ENCODE data around the gene GNAI3.

Gene GNAI3

DNA sequence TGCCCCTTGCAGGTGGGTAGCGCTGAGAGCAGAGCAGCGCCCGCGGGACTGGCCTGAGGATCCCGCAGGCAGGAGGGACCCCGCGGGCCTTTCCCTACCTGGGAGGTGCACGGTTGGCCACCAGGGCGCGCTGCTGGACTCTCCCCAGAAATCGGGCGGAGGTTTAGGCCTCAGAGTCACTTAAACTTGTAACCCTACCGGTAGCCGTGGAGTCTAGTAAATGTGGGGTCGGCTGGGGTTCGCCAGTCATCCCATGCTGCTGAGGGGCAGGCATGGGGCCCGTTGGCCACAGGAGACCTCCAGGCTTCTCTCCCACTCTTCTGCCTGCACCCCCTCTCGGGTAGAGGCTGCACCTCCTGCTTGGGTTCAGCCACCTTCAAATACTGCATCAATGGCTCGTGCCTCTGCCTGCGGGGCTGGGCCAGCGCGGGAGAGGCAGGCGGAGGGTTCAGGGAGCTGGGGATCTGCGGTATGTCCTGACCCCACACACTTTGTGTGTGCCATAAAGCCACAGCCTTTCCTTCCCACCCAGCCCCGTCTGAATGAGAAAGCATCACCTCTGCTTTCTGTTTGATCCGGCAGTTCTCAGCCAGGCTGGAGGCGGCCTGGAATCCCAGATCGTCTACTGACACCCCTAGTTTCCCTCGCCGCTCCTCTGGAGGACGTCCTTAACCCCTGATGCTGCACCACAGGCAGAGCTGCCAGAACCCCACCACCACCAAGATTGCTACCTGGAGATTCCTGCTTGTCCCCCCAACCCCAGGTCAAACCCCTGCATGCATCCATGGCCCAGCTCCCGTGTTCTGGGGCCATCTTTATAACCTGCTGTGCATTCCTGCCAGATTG is 95.2 kb downstream of the GNAI3 start (continued):
- TF ChIP-seq ZNF18 (tag by site-specific recombination; IDR thresholded peaks at IDR 0.05) (no peak), KLF9 (tag by site-specific recombination; IDR thresholded peaks at IDR 0.05; ENCODE audit: low read depth) (no peak), SP2 (tag by site-specific recombination; IDR thresholded peaks at IDR 0.05) (no peak), ZNF473 (tag by site-specific recombination; IDR thresholded peaks at IDR 0.05) (no peak), MYNN (tag by site-specific recombination; IDR thresholded peaks at IDR 0.05; ENCODE audit: borderline replicate concordance) (no peak), ZIC2 (tag by site-specific recombination; IDR thresholded peaks at IDR 0.05) (peak; percentile 63), TSHZ1 (tag by site-specific recombination; IDR thresholded peaks at IDR 0.05; ENCODE audit: borderline replicate concordance) (no peak), BCL11B (tag by site-specific recombination; IDR thresholded peaks at IDR 0.05; ENCODE audit: low read depth) (0 out of 2 replicates have a peak, but pooled peaks have one; percentile 35), ZXDB (tag by site-specific recombination; IDR thresholded peaks at IDR 0.05) (no peak), ZBTB10 (tag by site-specific recombination; IDR thresholded peaks at IDR 0.05) (peak; percentile 63; the same call in 1 of the 2 replicates), ZNF23 (tag by site-specific recombination; IDR thresholded peaks at IDR 0.05; ENCODE audit: borderline replicate concordance) (no peak), ZNF654 (tag by site-specific recombination; IDR thresholded peaks at IDR 0.05; ENCODE audit: low read depth) (peak; percentile 57), HOXA7 (CRISPR knock-in tag; IDR thresholded peaks at IDR 0.05; ENCODE audit: borderline replicate concordance) (no peak), ZNF600 (tag by site-specific recombination; IDR thresholded peaks at IDR 0.05) (no peak), ZFP69B (tag by site-specific recombination; IDR thresholded peaks at IDR 0.05) (no peak), ZNF280D (tag by site-specific recombination; IDR thresholded peaks at IDR 0.05) (no peak), ZNF639 (tag by site-specific recombination; IDR thresholded peaks at IDR 0.05) (no peak)
- TF ChIP-seq, protein P1, sequence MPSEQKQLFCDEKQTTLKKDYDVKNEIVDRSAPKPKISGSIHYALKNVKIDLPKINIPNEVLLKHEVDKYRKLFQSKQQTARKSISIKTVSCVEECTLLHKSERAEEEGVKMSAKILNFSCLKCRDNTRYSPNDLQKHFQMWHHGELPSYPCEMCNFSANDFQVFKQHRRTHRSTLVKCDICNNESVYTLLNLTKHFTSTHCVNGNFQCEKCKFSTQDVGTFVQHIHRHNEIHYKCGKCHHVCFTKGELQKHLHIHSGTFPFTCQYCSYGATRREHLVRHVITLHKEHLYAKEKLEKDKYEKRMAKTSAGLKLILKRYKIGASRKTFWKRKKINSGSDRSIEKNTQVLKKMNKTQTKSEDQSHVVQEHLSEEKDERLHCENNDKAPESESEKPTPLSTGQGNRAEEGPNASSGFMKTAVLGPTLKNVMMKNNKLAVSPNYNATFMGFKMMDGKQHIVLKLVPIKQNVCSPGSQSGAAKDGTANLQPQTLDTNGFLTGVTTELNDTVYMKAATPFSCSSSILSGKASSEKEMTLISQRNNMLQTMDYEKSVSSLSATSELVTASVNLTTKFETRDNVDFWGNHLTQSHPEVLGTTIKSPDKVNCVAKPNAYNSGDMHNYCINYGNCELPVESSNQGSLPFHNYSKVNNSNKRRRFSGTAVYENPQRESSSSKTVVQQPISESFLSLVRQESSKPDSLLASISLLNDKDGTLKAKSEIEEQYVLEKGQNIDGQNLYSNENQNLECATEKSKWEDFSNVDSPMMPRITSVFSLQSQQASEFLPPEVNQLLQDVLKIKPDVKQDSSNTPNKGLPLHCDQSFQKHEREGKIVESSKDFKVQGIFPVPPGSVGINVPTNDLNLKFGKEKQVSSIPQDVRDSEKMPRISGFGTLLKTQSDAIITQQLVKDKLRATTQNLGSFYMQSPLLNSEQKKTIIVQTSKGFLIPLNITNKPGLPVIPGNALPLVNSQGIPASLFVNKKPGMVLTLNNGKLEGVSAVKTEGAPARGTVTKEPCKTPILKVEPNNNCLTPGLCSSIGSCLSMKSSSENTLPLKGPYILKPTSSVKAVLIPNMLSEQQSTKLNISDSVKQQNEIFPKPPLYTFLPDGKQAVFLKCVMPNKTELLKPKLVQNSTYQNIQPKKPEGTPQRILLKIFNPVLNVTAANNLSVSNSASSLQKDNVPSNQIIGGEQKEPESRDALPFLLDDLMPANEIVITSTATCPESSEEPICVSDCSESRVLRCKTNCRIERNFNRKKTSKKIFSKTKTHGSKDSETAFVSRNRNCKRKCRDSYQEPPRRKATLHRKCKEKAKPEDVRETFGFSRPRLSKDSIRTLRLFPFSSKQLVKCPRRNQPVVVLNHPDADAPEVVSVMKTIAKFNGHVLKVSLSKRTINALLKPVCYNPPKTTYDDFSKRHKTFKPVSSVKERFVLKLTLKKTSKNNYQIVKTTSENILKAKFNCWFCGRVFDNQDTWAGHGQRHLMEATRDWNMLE (tag by site-specific recombination; conservative IDR thresholded peaks at IDR 0.05; ENCODE audit: low read depth), result no peak
